CD4-positive, alpha-beta T cell treated with Interleukin-6 for 4 hours (primary cell): ENCODE results near the gene ZMYND10.

ENCODE experiments used
- DNase-seq: peaks from one replicate; pipeline ENCODE4 v3.0.0-alpha.2; 2020; ENCODE audit warnings: mixed read lengths

Gene ZMYND10

GRCh38 chr3:50370594-50370993 is 25.1 kb upstream of the ZMYND10 start:
- no peak for DNase-seq

DNA sequence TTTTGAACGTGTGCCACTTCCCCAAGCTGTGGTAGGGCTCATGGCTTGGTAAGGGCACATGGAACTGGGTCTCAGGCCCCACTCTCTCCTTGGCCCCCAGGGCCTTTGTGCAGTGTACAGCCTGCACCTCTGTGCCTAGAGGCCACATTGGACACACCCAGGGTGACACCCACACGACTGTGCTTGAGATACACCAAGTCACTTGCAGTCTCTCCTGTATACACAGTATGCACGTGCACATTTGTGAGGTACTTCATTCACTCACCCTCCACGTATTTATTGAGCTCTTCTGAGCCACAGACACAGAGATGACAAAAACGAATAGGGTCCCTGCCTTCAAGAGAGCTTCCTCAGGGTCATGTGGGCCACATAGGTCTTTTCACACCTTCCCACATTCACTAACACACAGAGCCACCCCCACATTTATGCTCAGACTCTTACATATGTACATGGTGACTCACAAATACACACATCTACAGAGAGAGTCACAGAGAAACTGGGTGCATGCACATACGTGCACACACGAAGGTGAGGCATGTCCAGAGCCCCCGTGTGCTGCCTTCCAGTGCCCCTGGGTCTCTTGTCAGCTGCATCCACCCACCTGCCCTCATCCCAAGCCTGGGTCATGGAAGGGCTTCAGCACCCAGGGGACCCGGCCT is 23.6 kb upstream of the ZMYND10 start:
- DNase-seq = no peak

DNA sequence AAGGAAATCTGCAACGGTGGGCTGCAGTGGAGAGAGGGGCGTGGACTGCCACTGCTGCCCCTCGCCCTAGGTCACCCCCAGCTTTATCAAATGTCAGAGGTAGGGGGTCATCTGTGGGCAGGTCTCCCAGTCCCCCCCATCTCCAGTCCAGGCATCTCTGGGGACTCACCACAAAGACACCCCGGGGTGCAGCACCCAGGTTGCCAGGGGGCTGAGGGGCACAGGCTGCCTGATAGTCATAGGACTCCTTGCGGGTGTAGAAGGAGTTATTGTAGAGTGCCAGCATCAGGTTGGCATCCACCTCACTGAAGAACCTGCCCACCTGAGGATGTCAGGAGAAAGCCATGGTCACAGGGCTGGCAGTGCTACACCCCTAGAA is 20.3 kb upstream of the ZMYND10 start:
- no peak for DNase-seq

GRCh38 chr3:50365080-50365841 is 19.7 kb upstream of the ZMYND10 start:
- peak; percentile 97 for DNase-seq

DNA sequence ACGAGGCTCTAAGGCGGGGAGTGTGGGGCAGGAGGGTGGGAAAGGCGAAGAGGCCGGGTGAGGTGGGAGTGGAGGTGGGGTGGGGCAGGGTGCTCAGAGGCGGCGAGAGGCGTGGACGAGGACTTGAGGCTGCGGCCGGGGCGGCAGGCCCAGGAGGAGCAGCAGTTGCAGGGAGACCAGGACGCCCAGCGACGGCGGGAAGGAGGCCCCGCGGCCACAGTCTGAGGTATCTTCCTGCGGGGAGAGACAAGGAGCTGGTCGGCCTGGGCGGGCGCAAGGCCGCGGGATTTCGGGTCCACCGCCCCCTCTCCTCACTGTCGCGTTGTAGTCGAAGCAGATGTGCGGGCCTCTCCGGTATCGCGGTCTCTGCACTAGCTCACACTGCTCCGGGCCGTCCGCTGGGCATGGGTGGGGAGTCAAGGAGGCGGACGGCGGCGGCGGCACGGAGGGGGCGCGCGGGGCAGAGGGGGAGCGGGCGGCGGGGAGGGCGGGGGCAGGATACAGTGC is 19.1 kb upstream of the ZMYND10 start:
- DNase-seq = no peak

DNA sequence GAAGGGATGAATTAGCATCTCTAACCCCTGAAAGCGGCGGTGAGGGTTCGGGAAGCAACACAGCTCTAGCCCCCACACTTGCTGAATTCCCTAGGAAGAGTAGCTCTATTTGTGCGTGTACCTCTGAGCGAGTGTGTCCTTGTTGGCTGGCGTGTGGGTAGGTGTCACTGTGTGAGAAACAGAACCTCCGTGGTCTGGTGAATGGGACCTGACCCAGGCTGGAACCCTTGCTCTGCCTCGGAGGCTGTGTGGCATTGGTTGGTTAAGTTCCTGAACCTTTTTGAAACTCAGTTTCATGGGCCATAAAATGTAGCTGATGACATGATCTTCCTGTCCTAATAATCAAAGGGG is 14.2 kb upstream of the ZMYND10 start:
- DNase-seq = no peak

DNA sequence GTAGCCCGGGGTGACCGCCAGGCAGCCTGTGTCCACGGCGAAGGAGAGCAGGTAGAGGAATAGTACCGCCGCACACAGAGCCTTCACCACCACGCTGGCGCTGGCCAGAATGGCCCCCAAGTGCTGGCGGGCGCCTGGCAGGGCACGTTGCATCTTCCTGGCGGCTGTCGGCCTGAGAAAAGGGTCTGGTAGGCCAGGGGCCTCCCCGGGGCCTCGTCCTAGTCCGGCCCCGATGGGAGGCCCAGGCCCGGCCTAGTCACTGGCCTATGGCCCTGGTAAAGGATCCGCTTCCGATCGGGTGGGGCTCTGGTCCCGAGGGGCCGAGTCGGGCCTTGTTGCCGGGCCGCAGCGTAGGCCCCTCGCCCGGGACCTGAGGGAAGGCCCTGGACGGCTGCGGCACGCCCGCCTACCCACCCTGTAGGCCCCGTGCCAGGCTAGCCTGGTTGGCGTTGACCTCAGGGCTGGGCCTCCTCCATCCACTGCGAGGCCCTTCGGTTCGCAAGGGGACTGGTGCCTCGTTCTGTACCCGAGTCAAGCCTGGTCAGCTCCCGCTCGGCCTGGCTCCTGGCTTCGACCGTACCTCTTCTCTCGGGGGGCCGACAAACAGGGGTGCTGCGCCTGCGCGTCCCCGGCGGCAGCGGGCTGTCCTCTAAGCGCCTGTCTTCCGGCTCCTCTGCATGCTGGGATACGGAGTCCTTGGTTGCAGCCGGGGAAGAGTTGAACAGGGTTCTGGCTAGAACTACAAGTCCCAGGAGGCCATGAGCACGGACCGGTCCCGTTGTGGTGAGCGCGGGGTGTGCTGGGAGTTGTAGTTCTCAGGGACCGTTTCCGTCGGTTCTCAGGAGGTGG is 13.6 kb upstream of the ZMYND10 start, which contains the start of gene TMEM115:
Gene TMEM115, minus strand, starts transcription at position 611 of the 849 bp plus-strand sequence. Its CDS starts 458 bp downstream, at position 153.
- DNase-seq = peak; percentile 96

- no peak for DNase-seq
Observed at GRCh38 chr3:50358355-50358910, 12.9 kb upstream of the ZMYND10 start.

DNA sequence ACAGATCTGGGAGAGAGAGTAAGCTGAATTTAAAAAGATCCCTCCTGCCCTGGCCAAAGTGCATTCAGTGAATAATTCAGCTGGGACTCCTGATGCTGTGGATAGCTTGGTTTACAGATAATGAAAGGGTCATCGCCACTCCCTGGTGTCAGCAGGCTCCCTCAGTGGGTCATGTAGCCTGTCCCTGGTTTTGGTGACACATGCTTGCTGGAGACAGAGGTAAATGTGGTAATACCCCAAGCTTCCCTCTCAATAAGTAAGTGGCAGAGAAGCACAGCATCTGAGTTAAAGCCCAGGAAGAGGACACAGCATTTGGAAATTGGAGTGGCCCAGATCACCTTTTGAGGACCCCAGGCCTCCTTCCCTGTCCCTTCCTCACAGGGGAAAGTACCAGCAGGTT is 11.9 kb upstream of the ZMYND10 start:
- DNase-seq = no peak

GRCh38 chr3:50356553-50356952 is 11.0 kb upstream of the ZMYND10 start:
- DNase-seq = no peak

- no peak for DNase-seq
Observed at GRCh38 chr3:50355829-50356552, 10.5 kb upstream of the ZMYND10 start.

DNA sequence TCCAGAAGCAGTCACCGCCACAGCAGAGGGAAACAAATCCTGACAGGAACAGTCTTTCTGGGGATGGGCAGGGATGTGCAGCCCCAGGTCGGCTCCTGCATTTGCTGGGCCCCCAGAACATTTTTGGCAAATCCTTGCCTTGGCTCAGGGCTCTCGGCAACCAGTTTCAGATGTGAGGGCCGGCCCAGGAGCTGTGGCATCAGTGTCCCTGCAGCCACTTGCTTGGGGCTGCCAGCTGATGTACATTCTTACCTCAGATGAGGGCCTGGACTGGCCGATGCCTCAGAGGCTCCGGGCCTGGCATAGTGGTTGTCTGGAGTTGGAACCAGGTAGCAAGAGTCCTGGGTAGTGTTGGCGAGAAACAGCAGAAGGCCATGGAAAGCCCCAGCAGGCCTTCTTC is 9.3 kb upstream of the ZMYND10 start:
- DNase-seq = no peak

DNA sequence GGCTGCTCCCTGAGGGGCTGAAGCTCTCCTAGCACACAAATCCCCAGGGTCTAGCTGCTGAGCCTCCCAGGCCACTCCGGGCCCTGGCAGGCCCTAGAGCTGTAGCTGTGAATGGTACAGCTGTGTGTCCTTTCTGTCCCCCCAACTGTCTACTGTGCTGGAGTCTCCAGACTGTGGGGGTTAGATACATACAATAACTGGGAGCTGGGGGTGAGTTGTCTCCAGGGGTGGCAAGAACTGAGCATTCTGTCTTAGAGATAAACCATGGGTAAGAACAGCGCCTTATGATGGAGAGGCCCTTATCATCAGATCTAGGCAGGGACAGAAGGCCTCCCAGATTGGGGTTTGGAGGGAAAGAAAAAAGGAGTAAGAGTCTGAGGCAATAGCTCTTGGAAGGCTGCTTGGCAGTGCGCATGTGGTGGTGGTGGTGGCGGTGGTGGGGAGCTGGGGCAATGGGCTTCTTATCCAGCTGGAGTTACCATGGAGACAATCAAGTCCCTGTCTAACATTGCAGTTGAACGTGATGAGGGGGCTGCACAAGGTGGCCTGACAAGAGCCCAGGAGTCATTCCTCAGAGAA is 8.7 kb upstream of the ZMYND10 start:
- DNase-seq = no peak

GRCh38 chr3:50353245-50354004 is 7.9 kb upstream of the ZMYND10 start:
- DNase-seq = no peak

DNA sequence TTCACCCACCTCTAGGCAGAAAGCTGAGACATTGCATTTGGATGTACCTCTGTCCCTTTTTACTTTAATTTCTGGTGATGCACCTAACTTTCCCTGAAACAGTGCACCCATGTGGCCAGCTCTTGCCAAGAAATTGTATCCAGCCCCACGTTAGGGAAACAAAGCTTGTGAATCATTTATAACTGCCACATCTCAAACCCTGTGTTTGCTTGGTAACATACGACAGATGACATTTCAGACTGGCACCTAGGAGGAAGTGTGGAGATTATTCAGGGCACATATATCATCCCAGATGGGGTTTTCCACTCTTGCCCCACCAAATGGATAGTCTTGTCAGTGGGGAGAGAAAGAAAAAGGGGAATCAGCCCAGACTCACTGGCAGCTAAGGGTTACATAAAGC is 7.2 kb upstream of the ZMYND10 start:
- DNase-seq = no peak

GRCh38 chr3:50351323-50351697 is 5.8 kb upstream of the ZMYND10 start:
- DNase-seq = no peak

DNA sequence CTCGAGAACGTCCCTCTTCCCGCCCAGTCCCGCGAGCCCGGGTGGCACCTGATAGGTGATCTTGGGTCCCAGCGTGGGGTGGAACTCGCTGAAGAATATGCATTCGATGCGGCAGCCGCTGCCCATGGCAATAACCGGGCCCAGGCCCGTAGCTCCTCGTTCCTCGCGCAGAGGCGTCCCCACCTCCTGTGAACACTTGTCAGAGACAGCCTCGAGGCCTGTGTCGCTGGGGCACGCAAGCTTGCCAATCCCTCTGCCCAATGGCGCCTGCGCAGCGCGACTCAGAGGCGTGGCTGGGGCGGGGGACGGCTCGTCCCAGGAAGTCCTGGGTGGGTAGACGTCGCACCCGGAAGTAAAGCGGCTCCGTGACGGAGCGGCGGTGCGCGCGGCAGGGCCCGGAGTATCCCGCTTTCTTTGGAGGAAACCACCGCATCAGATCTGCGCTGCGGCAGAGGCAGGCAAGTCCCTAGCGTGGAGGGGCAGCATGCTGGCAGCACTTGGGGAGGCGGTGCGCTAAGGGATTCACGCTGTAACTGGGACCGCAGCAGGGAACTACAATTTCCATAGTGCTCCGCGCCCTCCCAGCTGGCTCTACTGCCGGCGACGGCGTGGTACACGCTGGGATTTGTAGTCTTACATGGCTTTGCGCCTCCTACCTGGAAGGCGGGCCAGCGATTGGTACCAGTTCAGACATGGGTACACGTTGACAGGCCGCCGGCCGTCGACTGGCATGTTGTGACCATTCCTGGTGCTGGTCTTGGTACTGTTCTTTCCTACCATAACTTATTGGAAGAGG is 5.2 kb upstream of the ZMYND10 start, which contains the start of the genes CYB561D2 and NPRL2:
Gene CYB561D2, plus strand, starts transcription at position 336 of the 796 bp plus-strand sequence. CDS start 572 bp downstream, outside the sequence.
Gene NPRL2, minus strand, starts transcription at position 249 of the 796 bp plus-strand sequence. Its CDS starts 123 bp downstream, at position 126.
- peak; percentile 100 for DNase-seq

GRCh38 chr3:50350213-50350526 is 4.6 kb upstream of the ZMYND10 start:
- no peak for DNase-seq

DNA sequence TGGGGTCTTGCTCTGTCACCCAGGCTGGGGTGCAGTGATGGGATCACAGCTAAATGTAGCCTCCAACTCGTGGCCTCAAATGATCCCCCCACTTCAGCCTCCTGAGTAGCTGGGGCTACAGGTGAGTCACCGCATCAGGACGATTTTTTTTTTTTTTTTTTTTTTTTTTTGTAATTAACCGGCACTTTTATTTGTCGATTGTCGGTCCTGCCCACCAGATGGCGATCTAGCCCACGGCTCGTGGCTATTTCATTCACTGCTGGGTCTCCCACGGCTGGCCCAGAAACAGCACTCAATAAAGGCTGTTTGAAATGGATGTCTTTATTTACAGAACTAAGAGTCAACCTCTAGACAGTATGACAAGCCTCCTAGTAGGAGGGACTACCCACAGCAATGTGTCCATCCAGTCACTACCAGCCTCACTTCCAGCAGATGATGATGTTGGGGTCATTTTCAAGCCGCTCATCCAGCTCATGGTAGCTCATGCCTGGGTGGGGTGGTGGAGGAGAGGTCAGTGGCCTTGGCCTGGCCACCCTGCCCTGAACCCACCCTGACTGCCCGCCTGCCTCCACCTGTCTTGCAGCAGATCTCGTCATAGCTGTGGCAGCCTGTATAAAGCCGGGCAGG is 1.8 kb upstream of the ZMYND10 start:
- peak; percentile 82 for DNase-seq

DNA sequence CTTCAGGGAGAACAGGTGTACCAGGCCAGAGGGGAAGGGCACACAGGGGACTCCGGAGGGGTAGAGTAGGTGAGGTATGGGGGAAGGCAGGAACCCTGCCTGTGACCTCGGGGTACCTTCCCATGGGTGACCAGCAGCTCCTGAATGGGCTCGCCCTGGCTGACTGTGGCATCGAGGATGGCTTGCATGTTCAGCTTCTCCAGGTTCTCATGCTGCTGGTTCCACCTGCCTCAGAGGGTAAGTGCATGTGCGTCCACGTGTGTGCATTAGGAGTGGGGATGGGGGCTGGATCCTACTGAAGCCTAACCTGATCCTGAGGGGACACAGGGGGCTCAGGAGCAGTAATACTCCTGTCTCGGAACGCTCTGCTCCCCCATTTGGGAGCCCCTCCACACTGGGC is 524 bp downstream of the ZMYND10 start:
- no peak for DNase-seq
